BJ (cell line): ENCODE data around the gene CLASRP. TPM values are rescaled to one million over a fixed set of nuclear protein-coding genes. Genes with fewer than 3 reads are reported as not detected.

ENCODE experiments used
- CTCF ChIA-PET: fragments of 350-600 bp; formaldehyde crosslinking; extraction: SDS; loops from one replicate; lab custom pipeline; 2021; ENCODE audit warnings: antibody characterized with exemption, inconsistent platforms; lab: Yijun Ruan, JAX
- POLR2A ChIA-PET: fragments of 300-600 bp; sonication (Branson Sonifier 250); formaldehyde crosslinking; extraction: SDS; loops from one replicate; lab custom pipeline; 2021; ENCODE audit warnings: antibody characterized with exemption; lab: Charles Lee
- DNase-seq: peaks from one replicate; pipeline ENCODE4 v3.0.0-alpha.2; 2011; ENCODE audit warnings: low read depth
- H3K27me3 ChIP-seq: 2 replicates; pipeline ENCODE4 v1.6.0; 2011; ENCODE audit warnings: low read length; ENCODE audit not compliant: control insufficient read depth, insufficient read depth
- H3K36me3 ChIP-seq: 2 replicates; pipeline ENCODE4 v1.5.1; 2011; ENCODE audit warnings: low read length; ENCODE audit not compliant: control insufficient read depth, insufficient read depth
- H3K4me3 ChIP-seq: 2 replicates; pipeline ENCODE4 v1.5.1; 2011; ENCODE audit warnings: low read depth, mild to moderate bottlenecking, control low read depth, low read length
- polyA plus RNA-seq: library from polyadenylated mRNA; depleted of rRNA; stranded (reverse); fragments of >200 nt; gene quantifications from 2 replicates; pipeline ENCODE4 v1.2.3, GENCODE V29; 2011
- TF ChIP-seq, protein P1 (sequence below): IDR thresholded peaks from 2 replicates; pipeline ENCODE4 v1.5.1; 2011; ENCODE audit warnings: low read depth, mild to moderate bottlenecking, control low read depth, inconsistent platforms, low read length, moderate library complexity; ENCODE audit not compliant: insufficient read depth

Gene CLASRP
- polyA plus RNA-seq, 1 experiment: 15.9 TPM

DNA sequence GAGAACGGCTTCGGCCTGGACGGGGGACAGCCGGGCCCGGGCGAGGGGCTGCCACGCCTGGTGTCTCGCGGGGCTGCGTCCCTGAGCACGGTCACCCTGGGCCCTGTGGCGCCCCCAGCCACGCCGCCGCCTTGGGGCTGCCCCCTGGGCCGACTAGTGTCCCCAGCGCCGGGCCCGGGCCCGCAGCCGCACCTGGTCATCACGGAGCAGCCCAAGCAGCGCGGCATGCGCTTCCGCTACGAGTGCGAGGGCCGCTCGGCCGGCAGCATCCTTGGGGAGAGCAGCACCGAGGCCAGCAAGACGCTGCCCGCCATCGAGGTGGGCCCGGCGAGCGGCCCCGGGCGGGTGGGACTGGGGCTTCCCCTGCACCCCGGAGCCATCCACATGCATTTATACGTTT is 26.9 kb upstream of the CLASRP start:
- no peaks in the 10 kb centered on the region for H3K27me3 ChIP-seq
- TF ChIP-seq, protein P1, sequence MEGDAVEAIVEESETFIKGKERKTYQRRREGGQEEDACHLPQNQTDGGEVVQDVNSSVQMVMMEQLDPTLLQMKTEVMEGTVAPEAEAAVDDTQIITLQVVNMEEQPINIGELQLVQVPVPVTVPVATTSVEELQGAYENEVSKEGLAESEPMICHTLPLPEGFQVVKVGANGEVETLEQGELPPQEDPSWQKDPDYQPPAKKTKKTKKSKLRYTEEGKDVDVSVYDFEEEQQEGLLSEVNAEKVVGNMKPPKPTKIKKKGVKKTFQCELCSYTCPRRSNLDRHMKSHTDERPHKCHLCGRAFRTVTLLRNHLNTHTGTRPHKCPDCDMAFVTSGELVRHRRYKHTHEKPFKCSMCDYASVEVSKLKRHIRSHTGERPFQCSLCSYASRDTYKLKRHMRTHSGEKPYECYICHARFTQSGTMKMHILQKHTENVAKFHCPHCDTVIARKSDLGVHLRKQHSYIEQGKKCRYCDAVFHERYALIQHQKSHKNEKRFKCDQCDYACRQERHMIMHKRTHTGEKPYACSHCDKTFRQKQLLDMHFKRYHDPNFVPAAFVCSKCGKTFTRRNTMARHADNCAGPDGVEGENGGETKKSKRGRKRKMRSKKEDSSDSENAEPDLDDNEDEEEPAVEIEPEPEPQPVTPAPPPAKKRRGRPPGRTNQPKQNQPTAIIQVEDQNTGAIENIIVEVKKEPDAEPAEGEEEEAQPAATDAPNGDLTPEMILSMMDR: no peak
- POLR2A ChIA-PET: no interaction called here
- DNase-seq: no peak
- no peak overlapping the region for H3K4me3 ChIP-seq
- CTCF ChIA-PET: no interaction called here
- peaks cover 1% of the 10 kb centered on the region for H3K36me3 ChIP-seq

DNA sequence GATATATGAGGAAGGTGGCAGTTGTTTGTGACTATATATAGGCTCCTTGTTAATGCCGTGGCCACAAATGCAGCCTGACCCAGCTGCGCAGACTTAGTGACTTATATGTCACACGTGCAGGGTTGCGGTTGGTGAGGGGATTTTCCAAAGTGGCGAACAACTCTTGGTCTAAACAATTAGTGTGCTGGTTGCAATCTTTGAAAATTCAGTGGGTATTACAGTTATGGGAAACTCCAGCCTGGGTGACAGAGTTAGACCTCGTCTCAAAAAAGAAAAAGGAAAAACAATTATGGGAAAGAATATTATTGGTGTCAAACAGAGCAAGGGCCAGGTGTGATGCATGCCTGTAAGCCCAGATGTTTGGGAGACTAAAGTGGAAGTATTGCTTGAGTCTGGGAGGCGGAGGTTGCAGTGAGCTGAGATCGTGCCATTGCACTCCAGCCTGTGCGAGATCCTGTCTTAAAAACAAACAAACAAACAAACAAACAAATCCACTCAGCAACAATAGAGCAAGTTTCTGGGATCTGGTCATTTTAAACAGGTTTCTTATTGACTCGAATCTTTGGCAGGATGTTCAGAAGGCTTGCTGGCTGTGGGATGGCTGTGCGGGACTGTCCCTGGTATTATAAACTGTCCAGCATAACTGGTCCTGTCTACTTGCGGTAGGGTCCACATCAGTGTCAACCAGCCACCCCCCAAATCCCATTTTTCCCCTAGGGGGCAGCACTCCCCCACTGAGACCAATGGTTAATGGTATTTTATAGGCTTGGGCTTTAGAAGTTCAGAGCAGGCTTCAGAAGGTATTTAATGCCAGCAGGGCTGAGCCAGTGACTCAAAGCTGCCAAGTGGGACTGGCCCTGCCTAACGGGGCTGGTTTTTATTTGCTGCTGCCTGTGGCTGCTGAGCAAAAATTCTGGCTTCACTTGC is 22.2 kb upstream of the CLASRP start:
- Histone ChIP-seq H3K27me3 (no peaks in the 10 kb centered on the region), H3K36me3 (peaks cover 3% of the 10 kb centered on the region), H3K4me3 (no peak overlapping the region)
- TF ChIP-seq, protein P1: peak; percentile 75
- DNase-seq: peak; percentile 30
- ChIA-PET CTCF (interaction anchor here (0.6 to 1.9 kb wide), 6 partner anchors 11 to 229 kb away, joined by 3 to 5 read pairs (median 3); partner anchors contain the start of gene EXOC3L2), POLR2A (no interaction called here)

DNA sequence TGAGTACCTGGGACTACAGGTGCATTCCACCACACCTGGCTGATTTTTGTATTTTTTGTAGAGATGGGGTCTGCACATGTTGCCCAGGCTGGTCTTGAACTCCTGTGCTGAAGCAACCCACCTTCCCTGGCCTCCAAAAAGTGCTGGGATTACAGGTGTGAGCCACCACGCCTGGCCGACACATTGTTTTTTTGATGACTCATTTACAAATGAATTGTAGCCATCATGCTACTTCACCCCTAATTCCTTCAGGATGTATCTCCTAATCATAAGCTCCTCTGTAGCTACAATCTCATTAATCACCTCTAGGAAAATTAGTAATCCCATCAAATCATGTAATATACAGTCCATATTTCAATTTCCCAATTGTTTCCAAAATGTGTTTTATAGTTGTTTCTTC is 19.7 kb upstream of the CLASRP start:
- CTCF ChIA-PET: no interaction called here
- Histone ChIP-seq H3K36me3 (peaks cover 3% of the 10 kb centered on the region), H3K4me3 (no peak overlapping the region), H3K27me3 (no peaks in the 10 kb centered on the region)
- TF ChIP-seq, protein P1: no peak
- no peak for DNase-seq
- POLR2A ChIA-PET: interaction anchor here (0.6 kb wide), 1 partner anchor 18 kb away, joined by 5 read pairs; no protein-coding TSS in a partner anchor

DNA sequence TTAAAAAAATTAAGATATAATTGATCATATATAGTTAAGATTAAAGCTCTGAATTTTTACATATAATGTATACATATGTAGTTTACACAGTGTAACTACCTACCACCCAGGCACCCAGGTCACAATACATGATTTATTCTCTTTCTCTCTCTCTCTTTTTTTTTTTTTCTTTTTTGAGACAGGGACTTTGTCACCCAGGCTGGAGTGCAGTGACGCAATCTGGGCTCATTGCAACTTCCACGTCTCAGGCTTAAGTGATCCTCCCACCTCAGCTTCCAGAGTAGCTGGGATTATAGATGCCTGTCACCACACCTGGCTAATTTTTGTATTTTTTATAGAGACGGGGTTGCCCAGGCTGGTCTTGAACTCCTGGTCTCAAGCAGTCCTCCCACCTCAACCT is 18.8 kb upstream of the CLASRP start:
- TF ChIP-seq, protein P1: no peak
- Histone ChIP-seq H3K4me3 (no peak overlapping the region), H3K27me3 (no peaks in the 10 kb centered on the region), H3K36me3 (peaks cover 3% of the 10 kb centered on the region)
- ChIA-PET POLR2A (interaction anchor here (0.6 kb wide), 1 partner anchor 151 kb away, joined by 5 read pairs; no protein-coding TSS in a partner anchor), CTCF (no interaction called here)
- no peak for DNase-seq

DNA sequence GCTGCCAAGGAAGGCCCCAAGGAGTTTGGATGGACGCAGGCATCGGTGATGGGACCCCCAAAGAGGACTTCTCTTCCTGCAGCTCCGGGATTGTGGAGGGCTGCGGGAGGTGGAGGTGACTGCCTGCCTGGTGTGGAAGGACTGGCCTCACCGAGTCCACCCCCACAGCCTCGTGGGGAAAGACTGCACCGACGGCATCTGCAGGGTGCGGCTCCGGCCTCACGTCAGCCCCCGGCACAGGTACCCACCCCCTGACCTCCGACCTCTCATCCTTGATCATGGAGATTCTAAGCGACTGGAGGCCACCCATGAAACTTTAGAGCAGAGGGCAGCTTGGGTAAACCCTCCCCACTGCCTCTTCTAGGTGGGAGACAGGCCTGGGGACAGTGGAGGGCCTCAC is 16.9 kb upstream of the CLASRP start:
- Histone ChIP-seq H3K36me3 (peaks cover 7% of the 10 kb centered on the region), H3K4me3 (no peak overlapping the region), H3K27me3 (no peaks in the 10 kb centered on the region)
- ChIA-PET CTCF (interaction anchor here (0.6 to 1.1 kb wide), 2 partner anchors 37 to 648 kb away, joined by 4 to 5 read pairs; no protein-coding TSS in a partner anchor), POLR2A (no interaction called here)
- TF ChIP-seq, protein P1: no peak
- no peak for DNase-seq
